GM04503 (cell line): ENCODE data around the gene STARD13.
"Not testable (repeated sequence)": the region's sequence is repeated elsewhere in the genome, so short reads cannot be mapped to it uniquely, and the experiment has no call there.

Experiments used
- DNase-seq: peaks from one replicate; pipeline ENCODE4 v3.0.0-alpha.2; 2012; ENCODE audit warnings: low read depth

The STARD13 gene

DNA sequence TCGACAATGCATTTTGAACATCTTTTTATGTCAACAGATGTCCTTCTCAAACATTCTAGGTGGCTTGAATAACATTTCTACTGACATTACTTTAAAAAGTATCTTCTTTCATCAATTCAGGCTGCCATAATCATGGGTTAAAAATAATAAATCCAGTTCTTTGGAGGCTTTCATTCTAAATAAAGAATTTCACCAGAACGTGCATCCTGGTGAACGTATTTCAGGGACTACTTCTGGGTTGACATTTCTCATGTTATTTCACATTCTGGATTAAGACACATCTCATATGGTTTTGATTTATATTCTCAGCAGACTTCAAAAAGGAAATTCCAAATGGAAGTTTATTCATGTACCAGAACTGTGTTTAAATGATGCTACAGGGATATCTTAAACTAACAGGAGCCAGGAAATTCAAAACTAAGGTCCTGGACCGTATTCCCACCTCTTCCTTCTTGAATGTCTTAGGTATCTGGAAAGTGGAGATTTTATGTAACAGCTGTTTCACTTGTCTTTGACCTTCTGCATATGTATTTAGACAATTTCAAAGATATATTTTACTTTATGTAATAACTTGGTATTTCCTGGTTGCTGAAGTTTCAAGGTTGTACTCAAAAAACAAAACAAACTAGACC is 107.2 kb downstream of the STARD13 start:
- DNase-seq, result no peak

GRCh38 chr13:33177340-33178208 is 108.0 kb downstream of the STARD13 start:
- DNase-seq, result not testable (repeated sequence)

GRCh38 chr13:33176526-33176925 is 109.0 kb downstream of the STARD13 start:
- no peak for DNase-seq

DNA sequence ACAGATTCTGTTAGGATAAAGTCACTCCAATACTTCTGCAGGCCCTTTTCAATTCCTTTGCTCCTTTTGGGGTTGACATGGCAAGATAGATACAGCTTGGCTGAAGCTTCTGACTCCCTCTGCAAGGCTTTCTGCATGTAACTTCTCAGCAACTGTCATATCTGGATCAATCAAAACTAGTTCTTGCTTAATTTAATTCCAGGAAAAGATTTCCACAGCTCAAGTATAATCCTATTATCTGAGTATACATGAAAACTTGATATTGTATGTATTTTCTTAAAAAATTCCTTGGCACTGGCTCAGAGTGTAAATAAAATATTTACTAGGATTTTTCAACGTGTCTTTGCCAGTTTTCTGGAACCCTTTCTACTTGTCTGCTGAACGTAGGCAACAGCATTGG is 109.6 kb downstream of the STARD13 start:
- DNase-seq, result no peak

DNA sequence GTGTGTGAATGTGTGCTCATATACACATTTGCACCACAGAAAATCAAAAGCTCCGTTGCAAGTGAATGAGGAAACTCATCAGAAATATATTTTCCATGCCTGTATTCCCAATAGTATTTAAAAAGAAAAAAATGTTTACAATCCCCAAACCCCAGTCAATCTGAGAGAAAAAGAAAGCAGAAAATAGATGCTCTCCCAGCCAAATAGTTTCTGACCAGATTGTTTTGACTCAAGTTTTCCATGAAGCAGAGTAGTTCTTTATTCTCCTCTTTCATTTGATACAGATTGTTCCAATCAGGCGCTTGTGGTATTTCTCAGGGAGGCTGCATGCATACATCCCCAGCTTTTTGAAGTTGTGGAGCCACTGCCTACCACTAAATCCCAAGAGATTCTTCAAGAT is 110.6 kb downstream of the STARD13 start:
- DNase-seq, result peak; percentile 31

DNA sequence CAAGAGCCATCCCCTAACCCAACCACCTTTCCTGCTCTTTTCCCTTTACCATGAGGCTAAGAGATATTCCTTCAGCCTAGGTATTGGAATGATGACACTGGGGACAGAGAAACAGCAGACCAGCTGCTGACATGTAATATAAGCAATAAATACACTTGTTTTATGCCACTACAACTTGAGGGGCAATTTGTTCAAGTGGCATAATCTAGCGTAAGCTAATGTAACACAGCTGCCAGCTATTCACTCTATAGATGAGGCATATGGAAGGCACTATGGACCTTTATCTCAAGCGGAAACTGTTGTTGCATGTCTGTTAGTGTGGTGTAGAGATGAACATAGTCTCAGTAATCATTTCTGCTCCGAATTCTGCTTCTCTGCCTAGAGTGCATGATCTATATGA is 111.1 kb downstream of the STARD13 start:
- DNase-seq, result no peak

DNA sequence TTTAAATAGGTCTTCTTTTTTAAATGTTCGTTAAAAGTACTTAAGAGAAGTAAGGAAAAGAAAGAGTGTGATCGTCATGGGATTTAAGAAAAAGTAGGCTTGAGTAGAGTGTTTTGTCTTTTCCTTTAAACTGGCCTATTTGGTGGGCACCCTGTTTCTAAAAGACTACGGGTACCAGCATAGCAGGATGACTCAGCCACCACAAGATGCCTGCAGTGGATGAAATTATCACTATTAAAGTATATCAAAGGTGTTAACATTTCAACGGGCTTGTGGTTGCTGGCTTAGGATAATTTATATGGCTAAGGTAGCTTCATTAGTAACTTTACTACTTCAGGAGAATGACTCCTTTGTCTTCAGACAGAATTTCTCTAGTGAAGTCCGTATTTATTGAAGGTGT is 112.6 kb downstream of the STARD13 start:
- DNase-seq, result no peak

- DNase-seq, result no peak
Observed at GRCh38 chr13:33172400-33172799, 113.2 kb downstream of the STARD13 start.

- peak; percentile 35 for DNase-seq
Observed at GRCh38 chr13:33169273-33169980, 116.1 kb downstream of the STARD13 start.

DNA sequence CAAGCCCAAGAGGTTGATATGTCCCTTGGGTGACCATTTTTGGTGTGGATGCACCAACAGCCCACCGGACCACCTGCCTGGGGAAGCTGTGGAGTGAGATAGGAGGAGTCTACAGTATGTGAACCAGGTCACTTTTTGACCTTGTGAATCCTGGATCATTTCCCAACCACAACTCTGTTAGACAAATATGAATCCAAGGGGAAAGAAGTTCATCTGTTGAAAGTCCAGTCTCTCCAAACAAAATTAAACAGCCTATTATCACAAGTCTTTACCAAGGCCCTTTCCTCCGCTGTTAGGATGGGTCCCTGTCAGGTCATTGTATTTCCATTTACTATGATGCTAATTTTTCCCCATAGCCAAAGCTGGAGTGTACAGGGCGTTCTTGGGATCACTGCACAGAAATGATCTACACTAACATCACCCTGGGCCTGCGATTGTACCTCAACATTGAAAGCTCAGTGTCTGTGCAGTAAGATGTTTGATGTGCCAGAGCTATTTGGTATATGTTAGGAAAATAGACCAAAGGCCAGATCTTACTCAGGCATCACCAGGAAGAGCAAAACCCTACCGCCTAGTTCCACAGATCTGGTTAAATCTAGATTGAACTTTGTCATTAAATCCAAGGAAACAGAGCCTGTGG is 117.1 kb downstream of the STARD13 start:
- DNase-seq, result no peak

DNA sequence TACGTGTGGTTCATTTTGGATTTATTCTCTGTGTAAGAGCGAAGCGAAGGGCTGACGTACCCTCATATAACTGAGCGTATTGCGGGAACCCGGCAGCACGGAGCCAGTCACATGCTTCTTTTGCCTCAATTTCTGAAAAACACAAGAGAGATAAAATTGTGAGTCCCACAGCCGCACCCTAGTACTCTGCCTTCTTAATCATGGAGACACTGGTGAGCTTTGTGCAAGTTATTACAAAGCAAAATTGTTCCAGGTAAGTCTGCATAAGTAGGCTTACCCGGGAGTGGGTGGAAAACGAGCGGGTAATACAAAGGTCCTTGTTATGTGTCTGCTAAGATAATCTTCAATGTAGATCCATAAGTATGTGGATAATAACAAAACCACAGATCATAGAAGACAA is 118.1 kb downstream of the STARD13 start:
- no peak for DNase-seq

DNA sequence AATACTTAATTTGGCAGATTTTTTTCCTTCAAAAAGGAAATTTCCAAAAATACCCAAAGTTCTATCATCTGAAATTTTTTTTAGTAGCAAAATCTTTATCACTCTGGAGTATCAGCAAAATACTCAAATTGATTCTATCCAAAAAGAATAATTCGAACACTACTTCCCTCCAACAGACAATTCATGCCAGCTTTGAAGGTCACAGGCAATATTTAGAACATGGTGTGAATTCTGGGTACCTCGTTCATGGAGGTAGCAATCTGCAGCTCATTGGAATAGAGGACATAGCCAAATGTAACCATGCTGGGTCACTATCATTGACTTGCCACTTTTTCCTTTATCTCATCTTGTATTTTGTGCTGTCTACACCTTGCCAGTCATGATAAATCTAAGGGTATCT is 119.8 kb downstream of the STARD13 start:
- DNase-seq, result no peak

DNA sequence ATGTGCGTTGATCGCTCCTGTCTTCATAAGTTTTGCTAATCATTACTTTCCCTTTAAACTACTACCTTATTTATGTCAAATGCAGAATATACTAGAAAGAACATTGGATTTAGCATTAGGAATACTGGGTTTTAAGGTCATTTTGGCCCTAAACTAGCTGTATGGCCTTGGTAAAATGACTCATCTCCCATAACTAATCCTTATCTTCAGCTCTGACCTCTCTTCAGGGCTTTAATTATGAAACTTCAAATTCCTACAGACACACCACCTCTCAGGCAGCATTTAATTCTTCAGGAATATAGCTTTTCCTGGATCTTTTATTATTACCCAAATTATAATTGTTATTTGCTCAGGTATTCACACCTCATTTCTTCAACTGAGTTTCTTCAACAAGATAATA is 121.2 kb downstream of the STARD13 start:
- no peak for DNase-seq

GRCh38 chr13:33162725-33163124 is 122.8 kb downstream of the STARD13 start:
- not testable (repeated sequence) for DNase-seq

GRCh38 chr13:33158816-33159215 is 126.7 kb downstream of the STARD13 start:
- DNase-seq, result no peak

DNA sequence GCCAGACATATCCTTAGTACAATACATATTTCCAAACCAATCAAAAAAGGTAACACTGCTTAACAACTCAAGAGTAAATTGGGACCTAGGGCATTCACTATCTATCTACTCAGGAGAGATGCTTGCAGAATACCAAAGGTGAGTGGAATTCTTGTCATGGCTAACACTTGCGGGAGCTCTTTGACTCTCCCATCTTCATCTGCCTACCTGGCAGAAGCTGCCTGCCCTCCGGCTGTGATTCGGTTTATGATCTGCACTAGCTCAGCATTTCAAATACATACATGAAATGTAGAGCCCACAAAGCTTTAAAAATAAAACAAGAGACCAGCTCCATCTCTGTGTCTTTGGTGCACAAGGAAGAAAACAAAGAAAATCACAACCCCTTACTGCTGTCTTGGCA is 127.3 kb downstream of the STARD13 start:
- no peak for DNase-seq

- no peak for DNase-seq
Observed at GRCh38 chr13:33154911-33155310, 130.6 kb downstream of the STARD13 start.

DNA sequence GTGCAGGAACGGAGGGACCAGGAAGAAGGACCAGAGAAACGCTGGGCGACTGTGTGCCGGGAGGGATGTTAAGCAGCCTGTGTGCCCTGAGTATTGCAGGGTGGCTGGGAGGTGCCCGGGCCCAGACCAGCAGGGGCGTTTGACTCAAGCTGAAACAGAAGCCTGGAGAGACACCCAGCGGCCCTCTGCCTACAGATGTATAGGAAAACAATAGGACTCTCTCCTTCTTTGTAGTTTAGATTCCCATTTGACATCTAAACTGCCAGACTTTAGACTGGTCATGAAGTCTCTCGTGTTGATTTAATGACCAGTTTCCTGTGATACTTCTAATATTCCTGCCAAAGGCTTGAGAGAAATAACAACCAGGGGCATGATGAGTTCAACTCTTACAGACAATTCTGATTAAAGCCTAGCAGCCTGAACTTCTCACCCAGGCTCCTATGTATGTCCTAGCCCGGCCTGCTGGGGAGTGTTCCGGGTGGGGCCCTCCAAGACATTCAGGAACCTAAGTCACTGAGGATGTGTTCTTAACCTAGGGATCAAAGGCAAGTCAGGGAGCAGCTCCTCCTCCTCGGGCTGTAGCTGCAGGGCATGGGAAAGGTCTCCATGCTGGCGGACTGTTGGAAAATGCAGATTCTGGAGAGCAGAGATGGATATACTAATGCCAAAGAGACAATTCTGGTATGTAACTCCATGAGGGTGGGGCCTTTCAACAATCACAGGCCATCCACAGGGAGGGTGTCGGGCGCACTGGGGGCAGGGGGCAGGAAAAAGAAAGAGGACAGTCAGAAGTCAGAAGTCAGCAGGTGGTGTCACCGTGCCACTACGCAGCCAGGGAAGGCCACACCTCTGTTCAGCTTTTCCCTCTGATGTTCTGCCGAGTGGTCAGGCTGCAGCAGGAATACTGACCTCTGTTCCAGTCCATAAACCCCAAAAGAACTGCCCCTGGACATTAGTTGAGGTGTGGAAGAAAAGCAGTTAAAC is 131.8 kb downstream of the STARD13 start:
- DNase-seq, result no peak

- no peak for DNase-seq
Observed at GRCh38 chr13:33152389-33152788, 133.2 kb downstream of the STARD13 start.

GRCh38 chr13:33150662-33151061 is 134.9 kb downstream of the STARD13 start:
- no peak for DNase-seq

DNA sequence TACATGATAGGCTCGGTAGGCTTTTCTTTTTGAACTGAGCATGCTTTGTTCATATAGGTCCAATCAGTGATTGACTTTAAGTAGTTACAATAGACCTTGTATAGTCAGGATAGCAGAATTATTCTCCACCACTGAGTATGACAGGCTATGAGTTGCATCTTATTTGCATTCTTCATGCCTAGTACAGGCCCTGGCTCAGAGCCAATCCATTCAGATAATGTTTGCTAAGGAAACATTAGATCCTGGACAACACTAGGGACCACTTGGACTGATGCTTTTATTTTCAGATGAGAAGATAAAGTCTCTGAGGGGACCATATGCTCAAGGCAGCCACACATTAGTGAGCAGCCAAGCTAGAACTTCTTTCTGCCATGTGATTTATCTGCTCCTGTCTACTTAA is 135.4 kb downstream of the STARD13 start:
- no peak for DNase-seq
